Stimulated activated CD8-positive, alpha-beta memory T cell treated with anti-CD3 and anti-CD28 coated beads, Interleukin-7, amount 100 ng/mL, for 1 hour (primary cell): ENCODE data around the gene PIP5KL1.

Experiments
- DNase-seq, 2 donors: peaks; one replicate each; pipeline ENCODE4 v3.0.0-alpha.2; 2020; ENCODE audit warnings: low read depth in 2 of 2

The PIP5KL1 gene

GRCh38 chr9:127968700-127969383 lies 38.3 kb upstream of the PIP5KL1 start:
- DNase-seq: no peak

DNA sequence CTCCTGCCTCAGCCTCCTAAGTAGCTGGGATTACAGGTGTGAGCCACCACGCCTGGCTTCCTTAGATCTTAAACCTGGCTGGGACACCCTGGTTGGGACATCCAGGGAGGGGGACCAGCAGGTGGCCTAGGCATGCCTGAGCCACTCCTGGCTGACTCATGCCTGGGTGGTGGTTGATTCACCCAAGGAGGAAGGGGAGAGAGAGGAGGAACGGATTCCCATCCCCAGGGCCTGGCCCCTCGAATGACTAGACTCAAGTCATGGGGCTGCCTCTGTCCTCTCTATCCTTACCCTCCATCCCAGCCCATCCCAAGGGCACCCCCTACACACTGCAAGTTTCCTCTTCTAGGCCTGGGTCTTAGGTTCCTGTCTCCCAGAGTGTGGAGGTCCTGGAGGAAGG lies 37.5 kb upstream of the PIP5KL1 start:
- DNase-seq: no peak

GRCh38 chr9:127967151-127967809 lies 36.7 kb upstream of the PIP5KL1 start:
- no peak for DNase-seq

DNA sequence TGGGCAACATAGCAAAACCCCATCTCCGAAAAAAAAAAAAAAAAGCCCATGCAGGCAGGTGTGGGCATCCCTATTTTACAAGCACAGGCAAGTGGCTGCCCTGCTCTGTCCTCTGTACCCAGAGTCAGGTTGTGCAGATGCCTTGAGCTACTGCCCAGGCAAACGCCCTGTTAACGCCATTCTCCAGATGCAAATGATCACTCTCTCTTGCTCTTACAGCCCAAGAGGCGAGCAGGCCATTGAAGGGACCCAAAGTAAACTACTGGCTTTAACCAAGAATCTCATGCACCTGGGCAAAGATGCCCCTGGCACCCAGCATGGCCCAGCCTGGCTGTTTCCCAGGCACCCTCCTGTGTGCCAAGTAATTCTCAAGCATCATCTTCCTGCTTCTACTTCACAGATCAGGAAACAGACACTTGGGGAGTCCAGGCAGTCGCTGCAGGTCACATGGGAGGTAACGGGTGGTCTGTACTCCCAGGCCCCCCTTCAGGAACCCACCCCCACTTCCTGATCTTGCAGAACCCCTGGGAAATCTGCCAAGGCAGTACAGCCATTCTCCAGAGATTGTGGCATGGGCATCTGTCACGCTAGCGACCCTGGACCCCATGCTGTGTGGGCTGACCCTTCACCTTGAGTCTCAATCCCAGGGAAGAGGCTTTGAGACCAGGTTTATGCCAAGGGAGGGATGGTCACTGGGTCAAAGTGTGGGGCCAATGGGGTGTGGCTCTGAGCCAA lies 36.0 kb upstream of the PIP5KL1 start:
- no peak for DNase-seq

- DNase-seq: no peak
These were observed 35.4 kb upstream of the PIP5KL1 start for GRCh38 chr9:127965953-127966352.

GRCh38 chr9:127963359-127964064 lies 32.9 kb upstream of the PIP5KL1 start:
- no peak for DNase-seq

DNA sequence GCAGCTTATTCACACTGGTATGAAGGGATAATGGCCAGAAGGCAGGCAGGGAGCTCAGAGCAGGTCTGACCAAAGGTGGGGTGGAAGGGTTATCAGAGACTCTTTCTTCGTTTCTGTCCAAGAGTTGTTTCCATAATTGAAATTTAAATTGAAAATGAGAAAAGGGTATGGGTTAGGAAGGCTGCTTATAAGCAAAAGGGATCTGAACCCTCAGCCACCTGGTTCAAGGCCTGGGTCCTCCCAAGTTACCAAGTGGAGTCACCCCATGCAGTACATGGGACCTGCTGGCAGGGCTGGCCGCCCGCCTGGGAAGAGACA lies 32.4 kb upstream of the PIP5KL1 start:
- no peak for DNase-seq

- DNase-seq: no peak
These were observed 31.7 kb upstream of the PIP5KL1 start for GRCh38 chr9:127962278-127962677.

- no peak for DNase-seq
These were observed 31.1 kb upstream of the PIP5KL1 start for GRCh38 chr9:127961613-127962155.

DNA sequence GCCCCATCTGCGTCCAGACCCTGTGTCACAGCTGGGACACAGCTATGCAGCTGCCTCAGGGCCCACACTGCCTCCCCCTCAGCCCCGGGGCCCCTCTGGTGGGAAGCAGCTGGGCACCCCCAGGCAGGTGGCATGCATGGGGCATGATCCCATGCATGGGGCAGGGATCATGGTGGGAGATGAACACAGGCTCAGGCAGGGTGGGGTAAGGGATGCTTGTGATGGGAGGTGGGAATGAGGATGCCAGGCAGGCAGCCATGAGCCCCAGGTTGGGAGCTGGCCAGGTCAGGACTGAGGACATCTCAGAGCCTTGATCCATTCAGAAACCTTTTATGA lies 30.5 kb upstream of the PIP5KL1 start:
- no peak for DNase-seq

DNA sequence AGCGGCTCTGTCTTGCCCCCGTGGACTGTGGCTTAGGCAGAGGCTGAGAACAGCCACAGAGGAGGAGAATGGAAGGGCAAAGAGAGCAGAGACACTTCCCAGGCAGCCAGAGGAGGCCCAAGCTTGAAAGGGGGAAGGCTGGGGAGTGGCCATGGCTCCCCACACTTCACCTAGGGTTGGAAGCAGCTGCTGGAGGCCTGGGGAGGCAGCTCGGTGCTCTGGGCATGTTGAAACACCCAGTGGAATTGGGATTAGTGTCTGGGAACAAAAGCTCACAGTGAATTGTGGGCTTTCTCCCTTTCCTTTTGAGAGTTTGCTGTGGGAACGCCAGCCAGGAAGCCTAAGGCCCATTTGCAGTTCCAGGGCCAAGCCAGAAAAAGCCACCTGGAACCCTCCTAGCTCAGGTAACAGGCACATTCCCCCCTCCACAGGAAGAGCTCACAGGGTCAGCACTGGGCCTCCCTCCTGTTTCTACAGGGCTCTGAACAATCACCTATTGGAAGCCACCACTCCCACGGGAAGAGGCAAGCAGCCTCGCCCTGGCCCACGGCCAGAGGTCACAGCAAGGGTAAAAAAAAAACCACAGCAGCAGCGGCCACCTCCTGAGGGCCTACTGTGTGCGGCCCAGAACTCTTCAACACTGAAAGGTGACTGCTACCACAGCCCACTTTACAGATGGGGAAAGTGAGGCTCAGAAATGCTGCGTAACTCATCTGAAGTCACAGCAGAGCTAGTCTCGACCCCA lies 30.0 kb upstream of the PIP5KL1 start:
- no peak for DNase-seq

- DNase-seq: no peak
These were observed 29.3 kb upstream of the PIP5KL1 start for GRCh38 chr9:127959841-127960409.

DNA sequence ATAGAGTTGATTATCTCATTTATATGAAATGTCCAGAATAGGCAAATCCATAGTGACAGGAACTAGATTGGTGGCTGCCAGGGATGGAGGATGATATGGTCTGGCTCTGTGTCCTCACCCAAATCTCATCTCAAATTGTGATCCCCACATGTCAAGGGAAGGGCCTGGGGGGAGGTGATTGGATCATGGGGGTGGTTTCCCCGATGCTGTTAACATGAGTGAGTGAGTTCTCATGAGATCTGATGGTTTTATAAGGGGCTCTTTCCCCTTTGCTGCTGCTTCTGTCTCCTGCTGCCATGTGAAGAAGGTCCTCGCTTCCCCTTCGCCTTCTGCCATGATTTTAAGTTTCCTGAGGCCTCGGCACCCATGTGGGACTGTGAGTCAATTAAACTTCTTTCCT lies 28.8 kb upstream of the PIP5KL1 start:
- DNase-seq: no peak

DNA sequence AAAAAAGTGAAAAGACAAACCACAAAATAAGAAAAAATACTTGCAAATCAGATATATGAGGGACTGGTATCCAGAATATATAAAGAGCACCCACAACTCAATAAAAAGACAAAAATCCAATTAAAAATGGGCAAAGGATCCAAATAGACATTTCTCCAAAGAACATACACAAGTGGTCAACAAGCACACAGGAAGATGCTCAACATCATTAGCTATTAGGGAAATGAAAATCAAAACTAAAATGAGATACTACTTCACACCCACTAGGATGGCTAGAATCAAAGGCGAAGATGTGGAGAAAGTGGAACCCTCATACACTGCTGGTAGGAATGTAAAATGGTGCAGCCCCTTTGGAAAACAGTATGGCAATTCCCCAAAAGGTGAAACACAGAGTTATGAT lies 28.2 kb upstream of the PIP5KL1 start:
- DNase-seq: no peak

- peak; percentile 53 to 65 for DNase-seq
These were observed 24.9 kb upstream of the PIP5KL1 start for GRCh38 chr9:127955294-127956015.

DNA sequence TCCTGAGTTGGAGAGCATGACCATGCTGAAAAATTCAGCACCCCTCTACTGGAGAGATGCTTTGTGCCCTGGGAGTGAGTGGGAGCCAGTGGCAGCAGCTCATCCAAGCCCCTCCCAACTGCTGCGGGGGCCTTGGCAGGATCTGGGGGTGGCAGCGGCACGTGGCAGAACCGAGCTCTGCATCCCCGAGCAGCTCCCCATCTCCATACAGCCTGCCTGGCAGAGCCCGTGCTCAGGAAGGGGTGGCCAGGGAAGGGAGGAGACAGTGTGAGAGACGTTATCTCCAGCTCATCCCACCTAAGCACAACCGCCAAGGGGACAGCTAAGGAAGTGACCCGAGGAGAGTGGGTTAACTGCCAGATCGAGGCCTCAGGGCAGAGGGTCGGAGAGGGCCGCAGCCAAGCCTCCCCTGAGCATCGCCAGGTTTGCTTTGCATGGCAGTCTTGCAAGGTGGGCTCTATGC lies 24.3 kb upstream of the PIP5KL1 start:
- no peak for DNase-seq

DNA sequence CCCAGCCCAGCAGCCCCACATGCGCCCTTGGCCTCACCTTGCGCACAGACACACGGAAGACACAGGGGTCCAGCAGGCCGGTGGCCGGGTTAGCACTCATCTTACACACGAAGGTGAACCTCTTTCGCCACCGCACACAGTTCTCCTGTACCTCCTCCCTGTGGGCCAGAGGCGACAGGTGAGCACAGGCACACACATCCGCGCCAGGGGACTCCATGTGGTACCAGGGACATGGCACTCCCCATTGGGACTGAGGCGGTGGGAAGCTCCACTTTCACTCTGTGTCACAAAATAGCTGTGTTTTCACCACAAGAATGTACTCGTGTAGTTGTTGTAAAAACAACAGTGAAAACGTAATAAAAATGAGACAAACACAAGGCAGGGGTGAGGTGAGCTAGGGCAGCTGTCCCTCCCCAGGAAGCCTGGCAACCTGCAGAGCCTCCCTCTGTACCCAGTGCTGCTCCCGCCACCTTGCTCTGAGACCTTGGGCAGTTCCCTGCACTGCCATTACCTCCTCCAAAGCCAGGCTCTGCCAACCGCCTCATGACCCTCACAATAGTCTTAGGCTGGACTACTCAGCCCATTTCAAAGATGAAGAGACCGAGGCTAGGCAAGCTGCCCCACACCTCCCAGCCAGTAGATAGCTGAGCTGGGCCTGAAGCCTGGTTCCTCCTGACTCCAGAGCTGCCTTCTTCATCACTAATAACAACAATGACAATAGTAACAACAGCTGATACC lies 23.4 kb upstream of the PIP5KL1 start:
- no peak for DNase-seq

DNA sequence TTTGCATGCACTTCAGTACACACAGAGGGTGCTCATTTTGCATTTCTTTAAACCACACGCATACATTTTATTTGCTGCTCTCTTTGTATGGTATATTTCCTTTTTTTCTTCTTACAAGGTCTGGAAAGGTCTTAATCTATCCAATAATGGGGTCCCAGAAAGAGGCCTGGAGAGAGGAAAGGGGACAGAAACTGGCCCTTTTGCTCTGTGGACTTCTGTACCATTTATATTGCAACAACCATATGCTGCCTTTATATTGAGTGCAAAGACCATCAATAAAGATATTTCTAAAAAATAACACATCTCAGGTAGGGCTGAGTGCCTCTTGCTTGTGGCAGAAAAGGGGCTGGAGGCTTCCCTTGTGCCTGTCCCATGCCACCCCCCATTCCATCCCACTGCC lies 22.6 kb upstream of the PIP5KL1 start:
- DNase-seq: no peak

DNA sequence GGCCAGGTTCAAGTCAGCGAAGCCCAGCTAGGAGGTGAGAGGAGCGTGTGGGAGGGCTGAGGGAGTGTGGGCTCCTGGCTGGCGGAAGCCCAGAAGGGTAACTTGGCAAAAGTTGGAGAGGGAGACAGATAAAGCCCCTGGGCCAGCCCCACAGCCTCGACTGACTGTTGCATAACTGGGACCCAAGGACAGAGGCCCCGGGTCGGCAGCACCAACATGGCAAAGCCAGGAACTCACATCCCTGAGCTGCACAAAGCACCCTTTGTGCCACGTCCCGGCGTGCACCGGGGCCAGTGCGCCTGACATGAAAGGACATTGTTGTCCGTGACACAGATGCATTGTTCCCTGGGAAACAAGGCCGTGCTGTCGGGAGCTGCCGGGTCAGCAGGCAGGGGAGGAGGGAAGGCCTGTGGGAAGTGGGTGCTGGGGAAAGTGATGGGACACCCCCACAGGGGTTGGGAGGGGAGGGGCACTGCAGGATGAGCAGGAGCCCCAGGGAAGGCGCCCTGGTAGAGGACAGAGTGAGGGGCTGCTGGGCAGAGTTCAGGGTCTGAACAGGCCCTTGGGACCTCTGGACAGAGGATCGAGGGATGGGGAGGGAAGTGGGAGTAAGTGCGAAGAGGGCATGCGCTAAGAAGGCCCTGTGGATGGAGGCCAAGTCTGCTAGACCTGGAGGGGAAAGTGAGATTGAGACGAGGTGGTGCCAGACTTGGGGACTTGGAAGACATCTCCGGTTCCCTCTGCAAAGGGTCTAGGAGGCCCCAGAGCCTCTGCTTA lies 20.1 kb upstream of the PIP5KL1 start:
- DNase-seq: no peak
